CD4-positive, CD25-positive, alpha-beta regulatory T cell (primary cell): ENCODE data around the gene NFE2. TPM values are rescaled to one million over a fixed set of nuclear protein-coding genes. Genes with fewer than 3 reads are reported as not detected.

Experiments used
- polyA plus RNA-seq, 4 donors: library from polyadenylated mRNA; unstranded; fragments of 300-500 nt; fragmentation: Illumina TruSeq; gene quantifications; one replicate each; pipeline ENCODE4 v1.2.3, GENCODE V29; 2021
- total RNA-seq: library from RNA; stranded (reverse); gene quantifications from one replicate; pipeline ENCODE4 v1.2.3, GENCODE V29; 2022

The NFE2 gene
- total and polyA plus RNA-seq, 5 donors from 2014 or later = 0.18 to 2.8 TPM; not detected in 3

Other genes with a start within 250 kb of the NFE2 start
- 0.32 TPM for gene HOXC4, start 247.2 kb downstream of the NFE2 start, total RNA-seq
- gene HOXC4, start 247.2 kb downstream of the NFE2 start, polyA plus RNA-seq = under 1 TPM in 1 of 4 donors, not detected in 3; 0.09 TPM
- 13.0 TPM for gene SMUG1, start 112.0 kb downstream of the NFE2 start, total RNA-seq
- 10 to 100 TPM; 24.5 to 38.1 (median 30.7) TPM for gene SMUG1, start 112.0 kb downstream of the NFE2 start, polyA plus RNA-seq
- gene CBX5, start 20.9 kb downstream of the NFE2 start, total RNA-seq = 38.9 TPM
- 10 to 100 TPM; 18.2 to 21.5 (median 19.6) TPM for gene CBX5, start 20.9 kb downstream of the NFE2 start, polyA plus RNA-seq
- gene HNRNPA1, start 20.3 kb downstream of the NFE2 start, total RNA-seq = 1,288 TPM
- gene HNRNPA1, start 20.3 kb downstream of the NFE2 start, polyA plus RNA-seq = 100 to 1,000 TPM; 750 to 913 (median 830) TPM
- gene COPZ1, start 24.1 kb upstream of the NFE2 start, total RNA-seq = 65.3 TPM
- gene COPZ1, start 24.1 kb upstream of the NFE2 start, polyA plus RNA-seq = 100 to 1,000 TPM; 151 to 213 (median 168) TPM
- not detected for gene GPR84, start 63.5 kb upstream of the NFE2 start, total RNA-seq
- gene GPR84, start 63.5 kb upstream of the NFE2 start, polyA plus RNA-seq = not detected
- 0.86 TPM for gene ZNF385A, start 83.7 kb upstream of the NFE2 start, total RNA-seq
- gene ZNF385A, start 83.7 kb upstream of the NFE2 start, polyA plus RNA-seq = under 1 TPM in 2 of 4 donors, not detected in 2; 0.14 to 0.17 TPM
- gene ITGA5, start 118.3 kb upstream of the NFE2 start, total RNA-seq = 57.4 TPM
- gene ITGA5, start 118.3 kb upstream of the NFE2 start, polyA plus RNA-seq = 10 to 100 TPM; 18.6 to 31.8 (median 23.7) TPM
- gene GTSF1, start 172.6 kb upstream of the NFE2 start, total RNA-seq = 3.0 TPM
- gene GTSF1, start 172.6 kb upstream of the NFE2 start, polyA plus RNA-seq = 10 to 100 TPM; 12.7 to 30.3 (median 18.4) TPM
- 142 TPM for gene NCKAP1L, start 196.7 kb upstream of the NFE2 start, total RNA-seq
- gene NCKAP1L, start 196.7 kb upstream of the NFE2 start, polyA plus RNA-seq = 100 to 1,000 TPM in 2 of 4 donors, 10 to 100 TPM in 2; 91.3 to 138 (median 115) TPM
- gene PDE1B, start 248.6 kb upstream of the NFE2 start, total RNA-seq = 19.4 TPM
- 1 to 10 TPM in 1 of 4 donors, under 1 TPM in 2, not detected in 1; 0.44 to 2.3 (median 0.67) TPM for gene PDE1B, start 248.6 kb upstream of the NFE2 start, polyA plus RNA-seq